ENCODE results near the gene ITPK1.

The ITPK1 gene

DNA sequence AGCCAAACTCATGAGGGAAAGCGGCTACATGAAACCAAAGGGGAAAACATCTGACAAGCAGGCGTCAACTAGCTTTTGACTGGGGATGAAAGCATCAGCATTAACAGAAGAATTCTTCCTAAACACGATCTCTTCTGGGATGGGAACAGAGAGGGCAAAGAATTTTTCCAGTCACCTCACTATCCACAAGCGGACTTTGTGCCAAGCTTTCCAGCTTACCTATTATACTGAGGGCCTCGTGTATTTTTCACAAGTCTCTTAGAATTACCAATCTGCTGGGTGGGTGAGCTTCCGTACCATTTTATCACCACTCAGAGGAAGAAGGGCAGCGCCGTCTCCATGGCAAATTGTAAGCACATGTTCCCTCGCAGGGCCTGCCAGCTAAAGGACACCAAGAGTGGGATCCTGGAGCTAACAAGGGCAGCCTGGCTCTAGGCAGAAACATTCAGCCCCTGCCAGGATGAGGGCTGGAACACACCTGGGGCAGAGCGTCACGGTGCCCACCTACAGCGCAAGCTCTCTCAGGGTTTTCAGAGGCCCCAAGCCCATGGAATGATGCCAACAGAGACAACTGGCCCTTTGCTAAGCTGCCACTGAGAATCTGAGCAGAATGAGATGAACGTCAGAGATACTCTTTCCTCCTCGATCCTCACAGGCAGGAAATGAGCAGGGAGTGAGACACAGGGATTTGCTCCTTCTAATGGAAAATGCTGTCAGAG is 118.2 kb downstream of the ITPK1 start:
- no peaks in the 10 kb centered on the region for H3K27me3 Mint-ChIP-seq
- H3K36me3 Mint-ChIP-seq (ENCODE audit: insufficient read depth): peaks cover 8% of the 10 kb centered on the region
- DNase-seq (no peak), ATAC-seq (replicated peaks) (no peak)
- no peak overlapping the region for H3K27ac Mint-ChIP-seq
- no peak overlapping the region for H3K4me3 Mint-ChIP-seq
- H3K4me1 Mint-ChIP-seq (ENCODE audit: low read depth in 2 of 2): peaks cover 0 to 3% of the 10 kb centered on the region in 2 donors
- no peaks in the 10 kb centered on the region for H3K9me3 Mint-ChIP-seq

DNA sequence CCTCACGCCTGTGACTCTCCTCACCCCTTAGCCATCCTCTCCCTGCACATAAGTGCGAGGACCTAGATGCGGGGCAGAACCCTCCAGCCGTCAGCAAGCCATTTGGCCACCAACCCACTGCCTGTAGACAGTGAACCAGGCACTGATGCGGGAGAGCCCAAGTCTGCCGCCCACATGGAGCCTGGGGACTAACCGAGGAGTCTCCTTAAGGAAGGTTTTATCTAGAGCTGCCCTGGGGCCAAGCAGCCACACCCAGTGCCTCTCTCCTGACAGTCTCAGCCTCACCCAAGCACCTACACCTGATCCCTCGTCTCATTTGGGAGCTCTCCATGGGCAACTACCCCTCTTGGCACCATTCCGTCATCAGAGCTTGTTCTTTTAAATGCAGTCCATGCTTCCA is 120.1 kb downstream of the ITPK1 start:
- H3K36me3 Mint-ChIP-seq (ENCODE audit: insufficient read depth): peaks cover 9% of the 10 kb centered on the region
- no peak for DNase-seq
- no peak overlapping the region for H3K27ac Mint-ChIP-seq
- H3K9me3 Mint-ChIP-seq: no peaks in the 10 kb centered on the region
- H3K27me3 Mint-ChIP-seq: no peaks in the 10 kb centered on the region
- peaks cover 0 to 3% of the 10 kb centered on the region in 2 donors for H3K4me1 Mint-ChIP-seq (ENCODE audit: low read depth in 2 of 2)
- H3K4me3 Mint-ChIP-seq: no peak overlapping the region
- ATAC-seq (replicated peaks): no peak

- H3K36me3 Mint-ChIP-seq (ENCODE audit: insufficient read depth): peaks cover 9% of the 10 kb centered on the region
- no peak overlapping the region for H3K27ac Mint-ChIP-seq
- no peaks in the 10 kb centered on the region for H3K27me3 Mint-ChIP-seq
- H3K9me3 Mint-ChIP-seq: no peaks in the 10 kb centered on the region
- DNase-seq (no peak), ATAC-seq (replicated peaks) (no peak)
- H3K4me3 Mint-ChIP-seq: no peak overlapping the region
- peaks cover 3% of the 10 kb centered on the region in 2 donors for H3K4me1 Mint-ChIP-seq (ENCODE audit: low read depth in 2 of 2)
Observed at GRCh38 chr14:92994942-92995341, 120.8 kb downstream of the ITPK1 start.

DNA sequence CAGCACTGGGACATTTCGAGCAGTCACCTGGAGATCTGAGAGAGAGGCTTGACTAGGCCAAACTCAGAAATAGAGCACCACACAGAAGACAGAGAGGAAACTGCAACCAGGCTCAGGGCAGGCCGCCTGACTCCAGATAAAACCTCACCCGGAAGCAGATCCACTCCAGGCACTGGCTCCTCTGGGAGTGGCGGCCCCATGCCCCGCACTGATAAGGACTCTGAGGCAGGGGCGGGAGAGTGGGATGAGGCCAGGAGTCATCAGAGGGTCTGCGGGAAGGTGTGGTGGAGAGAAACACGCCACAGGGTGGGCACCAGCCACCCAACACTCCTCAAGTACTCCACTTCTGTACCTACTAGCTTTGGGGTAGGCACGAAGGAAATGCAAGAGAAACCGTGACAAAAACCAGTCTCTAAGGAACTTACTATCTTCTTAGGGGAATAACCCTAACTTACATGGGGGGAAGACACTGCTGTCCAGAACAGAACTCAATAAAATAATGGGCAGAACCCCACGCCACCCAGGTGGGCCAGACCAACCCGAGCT is 121.5 kb downstream of the ITPK1 start:
- peaks cover 3 to 4% of the 10 kb centered on the region in 2 donors for H3K4me1 Mint-ChIP-seq (ENCODE audit: low read depth in 2 of 2)
- no peak overlapping the region for H3K4me3 Mint-ChIP-seq
- no peak for DNase-seq
- H3K9me3 Mint-ChIP-seq: no peaks in the 10 kb centered on the region
- no peak for ATAC-seq (replicated peaks)
- H3K27me3 Mint-ChIP-seq: no peaks in the 10 kb centered on the region
- H3K36me3 Mint-ChIP-seq (ENCODE audit: insufficient read depth): peaks cover 9% of the 10 kb centered on the region
- H3K27ac Mint-ChIP-seq: peak overlapping the region in 1 of 2 donors; percentile 29

DNA sequence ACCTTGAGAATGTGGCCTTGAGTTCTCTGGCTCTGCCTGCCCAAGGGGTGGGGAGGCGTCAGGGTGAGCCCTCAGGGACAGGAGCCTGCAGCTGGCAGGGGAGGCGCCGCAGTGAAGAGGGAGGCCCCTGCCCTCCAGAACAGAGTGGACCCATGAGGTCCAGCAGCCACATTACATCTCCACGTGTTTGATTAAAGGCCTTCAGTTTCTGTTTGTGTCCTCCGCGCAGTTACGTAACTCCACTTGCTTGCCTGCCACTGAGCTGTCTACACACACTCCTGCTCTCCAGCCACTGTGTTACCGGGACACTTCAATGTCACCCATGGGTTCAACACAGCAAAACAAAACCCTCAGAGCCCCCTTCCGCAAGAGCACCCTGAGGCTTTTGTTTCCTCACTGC is 122.4 kb downstream of the ITPK1 start:
- DNase-seq (no peak), ATAC-seq (replicated peaks) (no peak)
- H3K27ac Mint-ChIP-seq: peak overlapping the region; percentile 29 to 44
- H3K27me3 Mint-ChIP-seq: no peaks in the 10 kb centered on the region
- peaks cover 9% of the 10 kb centered on the region for H3K36me3 Mint-ChIP-seq (ENCODE audit: insufficient read depth)
- peaks cover 3 to 7% of the 10 kb centered on the region in 2 donors for H3K4me1 Mint-ChIP-seq (ENCODE audit: low read depth in 2 of 2)
- H3K9me3 Mint-ChIP-seq: no peaks in the 10 kb centered on the region
- H3K4me3 Mint-ChIP-seq: no peak overlapping the region

GRCh38 chr14:92991536-92991935 is 124.2 kb downstream of the ITPK1 start:
- Mint-ChIP-seq H3K36me3 (ENCODE audit: insufficient read depth) (peaks cover 9% of the 10 kb centered on the region), H3K9me3 (no peaks in the 10 kb centered on the region), H3K4me3 (no peak overlapping the region), H3K4me1 (ENCODE audit: low read depth in 2 of 2) (peaks cover 5 to 7% of the 10 kb centered on the region in 2 donors), H3K27me3 (no peaks in the 10 kb centered on the region), H3K27ac (peak overlapping the region in 1 of 2 donors; percentile 44)
- ATAC-seq (replicated peaks): no peak
- no peak for DNase-seq

DNA sequence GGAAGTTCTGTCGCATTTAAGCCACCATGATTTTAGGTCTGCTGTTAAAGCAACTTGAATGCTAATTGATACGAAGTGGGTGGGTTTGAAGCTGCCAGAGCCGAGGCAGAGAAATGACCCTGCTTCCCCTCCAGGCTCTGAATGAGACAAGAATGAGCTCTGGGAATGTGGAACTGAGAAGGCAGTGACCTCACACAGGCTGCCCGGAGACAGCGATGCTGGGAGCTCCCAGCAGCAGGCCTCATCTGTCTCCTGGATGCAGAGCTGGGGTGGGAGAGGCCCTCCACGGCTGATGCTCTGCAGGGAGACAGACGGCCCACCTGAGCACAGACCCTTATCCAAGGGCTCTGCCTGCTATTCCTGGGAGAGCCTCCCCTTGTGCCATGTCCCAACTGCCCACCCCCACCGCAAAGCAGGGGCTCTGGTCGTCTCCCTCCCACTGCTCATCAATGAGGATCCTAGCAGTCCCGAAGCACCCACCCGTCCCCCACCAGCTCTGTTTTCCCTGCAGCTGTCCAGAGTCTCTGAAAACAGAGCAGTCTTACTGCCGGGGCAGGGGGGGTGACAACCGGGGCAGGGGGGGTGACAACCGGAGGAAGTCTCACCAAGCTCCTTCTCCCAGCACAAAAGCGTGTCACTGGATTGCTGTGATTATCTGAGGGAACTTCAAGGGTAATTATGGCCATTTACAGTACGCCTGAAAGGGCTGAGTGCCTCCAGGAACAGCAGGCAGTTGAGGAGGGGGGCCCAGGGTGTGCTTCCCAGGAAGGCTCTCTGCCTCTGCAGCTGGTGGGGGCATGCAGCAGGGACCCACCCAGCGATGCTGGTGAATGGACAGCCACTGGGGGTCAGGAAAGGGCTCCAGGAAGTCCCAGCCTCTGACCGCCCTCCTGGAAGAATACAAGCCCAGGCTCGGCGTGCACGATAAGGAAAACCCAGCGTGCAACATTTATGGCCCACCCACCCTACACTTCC is 125.0 kb downstream of the ITPK1 start:
- peaks cover 9% of the 10 kb centered on the region for H3K36me3 Mint-ChIP-seq (ENCODE audit: insufficient read depth)
- no peak overlapping the region for H3K4me3 Mint-ChIP-seq
- no peak for DNase-seq
- peaks cover 4 to 11% of the 10 kb centered on the region in 2 donors for H3K4me1 Mint-ChIP-seq (ENCODE audit: low read depth in 2 of 2)
- H3K27me3 Mint-ChIP-seq: no peaks in the 10 kb centered on the region
- no peak for ATAC-seq (replicated peaks)
- H3K27ac Mint-ChIP-seq: no peak overlapping the region
- H3K9me3 Mint-ChIP-seq: no peaks in the 10 kb centered on the region

GRCh38 chr14:92988786-92989755 is 126.7 kb downstream of the ITPK1 start:
- no peaks in the 10 kb centered on the region for H3K9me3 Mint-ChIP-seq
- H3K36me3 Mint-ChIP-seq (ENCODE audit: insufficient read depth): peaks cover 15% of the 10 kb centered on the region
- H3K4me3 Mint-ChIP-seq: no peak overlapping the region
- H3K27ac Mint-ChIP-seq: peak overlapping the region in 1 of 2 donors; percentile 53
- no peak for ATAC-seq (replicated peaks)
- H3K27me3 Mint-ChIP-seq: no peaks in the 10 kb centered on the region
- DNase-seq: no peak
- H3K4me1 Mint-ChIP-seq (ENCODE audit: low read depth in 2 of 2): peaks cover 3 to 18% of the 10 kb centered on the region in 2 donors

DNA sequence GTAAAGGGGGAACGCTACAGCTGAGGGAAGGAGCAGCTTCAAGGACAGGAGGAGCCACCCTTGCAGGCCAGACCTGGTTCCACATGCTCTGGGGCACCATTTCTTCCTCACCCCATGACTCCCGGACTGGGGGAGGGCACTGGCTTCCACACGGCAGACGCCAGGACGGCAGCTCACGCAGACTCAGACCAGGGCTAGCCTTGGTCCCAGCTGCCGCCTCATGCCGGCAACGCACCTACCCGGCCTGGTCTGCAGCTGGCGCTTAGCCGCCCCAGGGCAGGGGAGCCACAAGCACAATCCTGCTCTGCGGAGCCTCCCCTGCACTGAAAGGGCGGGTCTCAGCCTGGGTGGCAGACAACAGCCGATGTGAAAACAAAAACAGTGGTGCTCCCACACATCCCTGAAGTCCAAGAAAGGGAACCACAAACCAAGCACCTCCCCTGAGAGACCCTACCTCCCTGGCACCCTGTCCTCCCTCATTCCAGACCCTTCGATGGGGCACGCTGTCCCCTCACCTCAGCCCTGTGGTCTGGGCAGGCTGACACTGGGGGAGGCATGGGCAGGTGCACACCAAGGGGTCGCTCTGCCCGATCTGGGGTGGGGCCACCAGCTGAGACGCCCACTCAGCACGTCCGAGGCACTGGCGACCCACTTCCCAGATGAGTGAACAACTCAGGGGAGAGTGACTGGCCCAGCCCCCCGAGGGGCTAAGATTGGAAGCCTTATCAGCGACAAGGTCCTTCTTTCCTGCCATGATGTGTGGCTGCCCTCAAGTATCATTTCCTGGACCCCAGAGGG is 127.8 kb downstream of the ITPK1 start:
- no peaks in the 10 kb centered on the region for H3K27me3 Mint-ChIP-seq
- ATAC-seq (replicated peaks) (no peak), DNase-seq (no peak)
- H3K36me3 Mint-ChIP-seq (ENCODE audit: insufficient read depth): peaks cover 11% of the 10 kb centered on the region
- H3K27ac Mint-ChIP-seq: peak overlapping the region in 1 of 2 donors; percentile 53
- peaks cover 2 to 18% of the 10 kb centered on the region in 2 donors for H3K4me1 Mint-ChIP-seq (ENCODE audit: low read depth in 2 of 2)
- no peak overlapping the region for H3K4me3 Mint-ChIP-seq
- no peaks in the 10 kb centered on the region for H3K9me3 Mint-ChIP-seq

DNA sequence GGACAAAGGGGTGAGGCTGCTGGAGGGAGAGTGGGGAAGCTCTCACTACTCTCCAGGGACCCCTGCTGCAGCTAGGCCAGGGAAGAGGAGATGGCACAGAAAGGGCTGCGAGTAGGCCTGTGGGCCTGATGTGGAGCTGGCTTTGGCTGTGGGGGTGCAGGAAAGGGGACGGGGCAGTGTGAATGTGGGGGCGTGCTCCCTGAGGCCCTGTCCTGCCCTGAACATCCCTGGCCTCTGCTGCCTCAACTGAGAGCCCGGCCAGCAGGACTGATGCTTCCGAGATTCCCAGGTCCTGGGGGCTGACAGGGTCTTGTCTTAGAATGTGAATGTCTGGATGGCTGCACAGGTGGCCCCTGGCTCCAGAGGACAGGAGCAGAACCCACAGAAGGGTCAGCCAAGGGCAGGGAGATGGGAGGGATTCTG is 128.6 kb downstream of the ITPK1 start:
- no peak overlapping the region for H3K27ac Mint-ChIP-seq

GRCh38 chr14:92986254-92987147 is 129.2 kb downstream of the ITPK1 start:
- DNase-seq (no peak), ATAC-seq (replicated peaks) (no peak)
- Mint-ChIP-seq H3K27ac (peak overlapping the region in 1 of 2 donors; percentile 45), H3K4me1 (ENCODE audit: low read depth in 2 of 2) (peaks cover 6 to 23% of the 10 kb centered on the region in 2 donors), H3K9me3 (peaks cover 1 to 3% of the 10 kb centered on the region in 2 donors), H3K4me3 (no peak overlapping the region), H3K27me3 (no peaks in the 10 kb centered on the region), H3K36me3 (ENCODE audit: insufficient read depth) (peaks cover 9% of the 10 kb centered on the region)

More for the DNA sequence above, 128.6 kb downstream of the ITPK1 start:
- Mint-ChIP-seq H3K27me3 (no peaks in the 10 kb centered on the region), H3K4me1 (ENCODE audit: low read depth in 2 of 2) (peaks cover 3 to 21% of the 10 kb centered on the region in 2 donors), H3K36me3 (ENCODE audit: insufficient read depth) (peaks cover 5% of the 10 kb centered on the region), H3K9me3 (no peaks in the 10 kb centered on the region), H3K4me3 (no peak overlapping the region)
- DNase-seq: no peak
- ATAC-seq (replicated peaks): no peak
